Ishikawa (cell line): ENCODE results near the gene PRDM11.

Source experiments
- CEBPB ChIP-seq: IDR thresholded peaks from 2 replicates; pipeline ENCODE4 v1.6.1; 2012
- EP300 ChIP-seq: IDR thresholded peaks from 2 replicates; pipeline ENCODE4 v1.6.1; 2012; ENCODE audit warnings: borderline replicate concordance
- NFIC ChIP-seq: IDR thresholded peaks from 2 replicates; pipeline ENCODE4 v1.6.1; 2012
- RAD21 ChIP-seq: IDR thresholded peaks from 2 replicates; pipeline ENCODE4 v1.6.1; 2012; ENCODE audit warnings: low read depth
- TAF1 ChIP-seq: IDR thresholded peaks from 2 replicates; pipeline ENCODE4 v1.6.1; 2012; ENCODE audit warnings: low read depth, mild to moderate bottlenecking
- TCF12 ChIP-seq: IDR thresholded peaks from 2 replicates; pipeline ENCODE4 v1.6.1; 2012; ENCODE audit warnings: low read depth
- YY1 ChIP-seq: IDR thresholded peaks from 2 replicates; pipeline ENCODE4 v1.6.1; 2012; ENCODE audit warnings: low read depth
- ZBTB7A ChIP-seq: IDR thresholded peaks from 2 replicates; pipeline ENCODE4 v1.6.1; 2012; ENCODE audit warnings: low read depth
- TF ChIP-seq, protein P1 (sequence below): IDR thresholded peaks from 2 replicates; pipeline ENCODE4 v1.6.1; 2012
- TF ChIP-seq, protein P2 (sequence below): IDR thresholded peaks from 2 replicates; pipeline ENCODE4 v1.6.1; 2012; ENCODE audit warnings: low read depth, mild to moderate bottlenecking

DNA sequence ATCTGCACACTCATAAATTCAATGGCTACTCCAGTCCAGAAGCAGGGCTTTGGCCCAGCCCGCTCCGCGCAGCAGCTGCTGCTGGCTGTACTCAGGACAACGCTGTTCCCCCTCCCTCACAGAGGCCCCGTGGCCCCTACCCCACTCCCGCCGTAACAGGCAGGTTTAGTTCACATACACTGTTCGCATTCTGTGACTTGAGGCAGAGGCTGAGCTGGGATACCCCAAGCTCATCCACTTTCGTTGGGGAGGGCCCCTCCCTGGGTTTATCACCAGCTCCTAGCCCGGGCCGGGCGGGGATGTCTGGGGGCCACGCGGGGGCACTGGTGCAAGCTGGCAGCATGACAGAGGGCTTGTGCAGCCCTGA lies 87.3 kb downstream of the PRDM11 start:
- no peak for TF ChIP-seq NFIC
- no peak for TF ChIP-seq TAF1
- TF ChIP-seq EP300 = no peak
- TF ChIP-seq, protein P1, sequence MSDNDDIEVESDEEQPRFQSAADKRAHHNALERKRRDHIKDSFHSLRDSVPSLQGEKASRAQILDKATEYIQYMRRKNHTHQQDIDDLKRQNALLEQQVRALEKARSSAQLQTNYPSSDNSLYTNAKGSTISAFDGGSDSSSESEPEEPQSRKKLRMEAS = no peak
- TF ChIP-seq ZBTB7A = no peak
- TF ChIP-seq TCF12 = no peak
- TF ChIP-seq RAD21 = no peak
- no peak for TF ChIP-seq CEBPB
- TF ChIP-seq, protein P2, sequence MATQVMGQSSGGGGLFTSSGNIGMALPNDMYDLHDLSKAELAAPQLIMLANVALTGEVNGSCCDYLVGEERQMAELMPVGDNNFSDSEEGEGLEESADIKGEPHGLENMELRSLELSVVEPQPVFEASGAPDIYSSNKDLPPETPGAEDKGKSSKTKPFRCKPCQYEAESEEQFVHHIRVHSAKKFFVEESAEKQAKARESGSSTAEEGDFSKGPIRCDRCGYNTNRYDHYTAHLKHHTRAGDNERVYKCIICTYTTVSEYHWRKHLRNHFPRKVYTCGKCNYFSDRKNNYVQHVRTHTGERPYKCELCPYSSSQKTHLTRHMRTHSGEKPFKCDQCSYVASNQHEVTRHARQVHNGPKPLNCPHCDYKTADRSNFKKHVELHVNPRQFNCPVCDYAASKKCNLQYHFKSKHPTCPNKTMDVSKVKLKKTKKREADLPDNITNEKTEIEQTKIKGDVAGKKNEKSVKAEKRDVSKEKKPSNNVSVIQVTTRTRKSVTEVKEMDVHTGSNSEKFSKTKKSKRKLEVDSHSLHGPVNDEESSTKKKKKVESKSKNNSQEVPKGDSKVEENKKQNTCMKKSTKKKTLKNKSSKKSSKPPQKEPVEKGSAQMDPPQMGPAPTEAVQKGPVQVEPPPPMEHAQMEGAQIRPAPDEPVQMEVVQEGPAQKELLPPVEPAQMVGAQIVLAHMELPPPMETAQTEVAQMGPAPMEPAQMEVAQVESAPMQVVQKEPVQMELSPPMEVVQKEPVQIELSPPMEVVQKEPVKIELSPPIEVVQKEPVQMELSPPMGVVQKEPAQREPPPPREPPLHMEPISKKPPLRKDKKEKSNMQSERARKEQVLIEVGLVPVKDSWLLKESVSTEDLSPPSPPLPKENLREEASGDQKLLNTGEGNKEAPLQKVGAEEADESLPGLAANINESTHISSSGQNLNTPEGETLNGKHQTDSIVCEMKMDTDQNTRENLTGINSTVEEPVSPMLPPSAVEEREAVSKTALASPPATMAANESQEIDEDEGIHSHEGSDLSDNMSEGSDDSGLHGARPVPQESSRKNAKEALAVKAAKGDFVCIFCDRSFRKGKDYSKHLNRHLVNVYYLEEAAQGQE = no peak
- no peak for TF ChIP-seq YY1
